ENCODE measurements around the gene PPT2.

PPT2 gene

DNA sequence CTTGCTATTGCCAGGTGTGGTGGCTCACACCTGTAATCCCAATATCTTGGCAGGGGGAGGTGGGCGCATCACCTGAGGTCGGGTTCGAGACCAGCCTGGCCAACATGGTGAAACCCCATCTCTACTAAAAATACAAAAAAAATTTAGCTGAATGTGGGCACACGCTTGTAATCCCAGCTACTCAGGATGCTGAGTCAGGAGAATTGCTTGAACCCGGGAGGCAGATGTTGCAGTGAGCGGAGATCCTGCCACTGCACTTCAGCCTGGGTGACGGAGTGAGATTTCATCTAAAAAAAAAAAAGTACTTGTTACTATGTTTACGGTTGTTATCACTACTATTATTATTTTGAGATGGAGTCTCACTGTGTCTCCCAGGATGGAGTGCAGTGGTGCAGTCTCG, 3.0 kb downstream of the PPT2 start:
- H3K27ac Mint-ChIP-seq, result no peak overlapping the region
- no peak for ATAC-seq

GRCh38 chr6:32158052-32158451, 4.1 kb downstream of the PPT2 start:
- Mint-ChIP-seq H3K4me3 (no peak overlapping the region), H3K27me3 (peaks cover 13% of the 10 kb centered on the region), H3K9me3 (no peaks in the 10 kb centered on the region), H3K36me3 (peaks cover 28% of the 10 kb centered on the region), H3K27ac (no peak overlapping the region), H3K4me1 (peaks cover 25% of the 10 kb centered on the region)
- no peak for ATAC-seq

More for the DNA sequence above, 3.0 kb downstream of the PPT2 start:
- Mint-ChIP-seq H3K4me1 (peaks cover 30% of the 10 kb centered on the region), H3K36me3 (peaks cover 20% of the 10 kb centered on the region), H3K27me3 (peaks cover 25% of the 10 kb centered on the region), H3K4me3 (no peak overlapping the region), H3K9me3 (no peaks in the 10 kb centered on the region)

DNA sequence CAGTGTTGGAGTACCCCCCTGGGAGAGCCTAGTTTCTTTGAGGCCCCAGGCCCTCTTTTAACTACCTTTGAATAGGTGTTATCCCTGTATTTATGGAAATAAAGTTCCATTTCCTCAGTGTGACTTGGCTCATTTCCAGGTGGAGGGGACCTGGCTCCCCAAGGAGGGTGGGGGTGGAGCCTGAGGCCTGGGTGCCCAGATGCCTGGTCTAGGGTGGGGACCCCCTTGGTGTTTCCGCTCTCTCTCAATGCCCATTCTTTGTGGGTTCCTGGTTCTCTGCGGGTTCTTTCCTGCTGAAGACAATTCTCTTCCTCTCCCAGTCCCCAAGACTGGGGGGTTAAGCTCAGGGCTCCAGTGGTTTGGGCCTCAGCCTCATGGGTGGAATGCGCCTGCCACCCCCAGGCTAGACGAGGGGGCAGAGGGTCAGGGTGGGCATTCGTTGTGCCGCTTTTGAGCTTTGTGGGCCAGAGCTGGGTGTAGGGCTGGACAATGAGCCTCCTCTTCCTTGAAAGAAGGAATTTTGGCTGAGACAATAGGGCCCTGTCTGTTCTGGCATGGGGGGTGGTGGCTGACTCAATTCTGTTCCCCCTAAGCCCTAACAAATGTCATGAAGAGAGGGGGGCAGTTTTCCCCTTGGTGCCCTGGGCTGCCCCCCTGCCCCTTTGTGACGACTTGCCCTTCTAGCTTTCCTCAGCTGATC, 9.8 kb downstream of the PPT2 start:
- peaks cover 11% of the 10 kb centered on the region for H3K4me1 Mint-ChIP-seq
- no peak overlapping the region for H3K27ac Mint-ChIP-seq
- H3K36me3 Mint-ChIP-seq, result peaks cover 34% of the 10 kb centered on the region
- H3K9me3 Mint-ChIP-seq, result no peaks in the 10 kb centered on the region
- no peak for ATAC-seq
- H3K27me3 Mint-ChIP-seq, result no peaks in the 10 kb centered on the region
- no peak overlapping the region for H3K4me3 Mint-ChIP-seq

- Mint-ChIP-seq H3K9me3 (no peaks in the 10 kb centered on the region), H3K27me3 (no peaks in the 10 kb centered on the region)
These were observed 10.4 kb downstream of the PPT2 start, which contains the start of gene EGFL8 for GRCh38 chr6:32164295-32164694. Gene EGFL8, plus strand, starts transcription at chr6:32164595. Its CDS starts 1,571 bp downstream, at chr6:32166166.

DNA sequence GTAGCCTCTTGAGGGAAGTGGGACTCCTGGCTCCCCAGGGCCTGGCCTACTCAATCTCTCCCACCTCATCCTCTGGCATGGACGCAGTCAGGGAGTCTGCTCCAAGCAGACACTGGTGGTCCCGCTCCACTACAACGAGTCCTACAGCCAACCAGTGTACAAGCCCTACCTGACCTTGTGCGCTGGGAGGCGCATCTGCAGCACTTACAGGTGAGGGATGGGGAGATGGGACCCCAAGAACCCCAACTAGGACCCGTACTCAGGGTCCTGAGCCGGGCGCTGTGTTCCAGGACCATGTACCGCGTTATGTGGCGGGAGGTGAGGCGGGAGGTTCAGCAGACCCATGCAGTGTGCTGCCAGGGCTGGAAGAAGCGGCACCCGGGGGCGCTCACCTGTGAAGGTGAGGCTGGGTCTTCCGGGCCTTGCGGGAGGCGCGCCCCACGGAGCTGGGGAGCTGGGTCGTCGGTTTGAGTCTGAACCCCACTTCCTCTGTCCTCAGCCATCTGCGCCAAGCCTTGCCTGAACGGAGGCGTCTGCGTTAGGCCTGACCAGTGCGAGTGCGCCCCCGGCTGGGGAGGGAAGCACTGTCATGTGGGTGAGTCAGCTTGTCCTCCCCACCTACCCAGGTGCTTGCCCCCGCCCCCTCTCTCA, 12.6 kb downstream of the PPT2 start:
- peaks cover 20% of the 10 kb centered on the region for H3K4me1 Mint-ChIP-seq
- no peaks in the 10 kb centered on the region for H3K27me3 Mint-ChIP-seq
- no peaks in the 10 kb centered on the region for H3K9me3 Mint-ChIP-seq
- no peak overlapping the region for H3K27ac Mint-ChIP-seq
- H3K4me3 Mint-ChIP-seq, result no peak overlapping the region
- no peak for ATAC-seq
- peaks cover 57% of the 10 kb centered on the region for H3K36me3 Mint-ChIP-seq

More at GRCh38 chr6:32164295-32164694, 10.4 kb downstream of the PPT2 start, which contains the start of gene EGFL8:
- no peak for ATAC-seq
- peaks cover 14% of the 10 kb centered on the region for H3K4me1 Mint-ChIP-seq
- H3K27ac Mint-ChIP-seq, result no peak within 1 kb of the TSS
- peaks cover 36% of the 10 kb centered on the region for H3K36me3 Mint-ChIP-seq
- H3K4me3 Mint-ChIP-seq, result no peak within 1 kb of the TSS

GRCh38 chr6:32167154-32167760, 13.3 kb downstream of the PPT2 start:
- ATAC-seq, result no peak
- H3K27ac Mint-ChIP-seq, result peak overlapping the region; percentile 6
- no peak overlapping the region for H3K4me3 Mint-ChIP-seq
- no peaks in the 10 kb centered on the region for H3K9me3 Mint-ChIP-seq
- peaks cover 54% of the 10 kb centered on the region for H3K36me3 Mint-ChIP-seq
- no peaks in the 10 kb centered on the region for H3K27me3 Mint-ChIP-seq
- peaks cover 20% of the 10 kb centered on the region for H3K4me1 Mint-ChIP-seq

DNA sequence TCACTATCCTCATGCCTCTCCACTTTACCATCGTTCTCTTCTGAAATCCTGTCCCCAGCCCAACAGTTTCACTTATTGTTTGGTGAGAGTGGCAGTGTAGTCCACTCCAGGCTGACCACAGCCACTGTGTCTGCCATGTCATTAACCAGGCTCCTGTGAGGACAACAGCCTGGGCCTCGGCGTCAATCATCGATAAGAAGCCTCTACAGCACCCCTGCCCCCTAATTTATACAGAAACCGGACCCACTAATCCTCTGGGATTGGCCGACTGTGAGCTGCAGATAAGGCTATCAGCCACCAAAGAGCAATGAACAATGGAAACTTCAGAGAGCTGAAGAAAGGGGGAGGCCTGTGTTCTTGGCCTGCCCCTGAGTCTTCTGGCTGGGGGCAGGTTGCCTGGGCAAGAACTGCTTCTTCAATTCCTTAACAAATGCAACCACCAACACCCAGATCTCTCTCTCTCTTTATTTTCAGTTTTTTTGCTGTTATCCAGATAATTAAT, 13.9 kb downstream of the PPT2 start:
- peaks cover 21% of the 10 kb centered on the region for H3K4me1 Mint-ChIP-seq
- no peaks in the 10 kb centered on the region for H3K9me3 Mint-ChIP-seq
- H3K36me3 Mint-ChIP-seq, result peaks cover 49% of the 10 kb centered on the region
- ATAC-seq, result no peak
- H3K4me3 Mint-ChIP-seq, result no peak overlapping the region
- H3K27ac Mint-ChIP-seq, result peak overlapping the region; percentile 6
- H3K27me3 Mint-ChIP-seq, result no peaks in the 10 kb centered on the region

- Mint-ChIP-seq H3K36me3 (peaks cover 49% of the 10 kb centered on the region), H3K27ac (no peak overlapping the region)
These were observed 14.4 kb downstream of the PPT2 start for GRCh38 chr6:32168350-32168749.

GRCh38 chr6:32168807-32169591, 15.1 kb downstream of the PPT2 start:
- no peaks in the 10 kb centered on the region for H3K27me3 Mint-ChIP-seq
- H3K9me3 Mint-ChIP-seq, result no peaks in the 10 kb centered on the region
- peaks cover 49% of the 10 kb centered on the region for H3K36me3 Mint-ChIP-seq
- ATAC-seq, result no peak
- no peak overlapping the region for H3K27ac Mint-ChIP-seq
- H3K4me3 Mint-ChIP-seq, result no peak overlapping the region
- peaks cover 33% of the 10 kb centered on the region for H3K4me1 Mint-ChIP-seq

More at GRCh38 chr6:32168350-32168749, 14.4 kb downstream of the PPT2 start:
- Mint-ChIP-seq H3K4me1 (peaks cover 26% of the 10 kb centered on the region), H3K9me3 (no peaks in the 10 kb centered on the region), H3K27me3 (no peaks in the 10 kb centered on the region), H3K4me3 (no peak overlapping the region)
- ATAC-seq, result no peak

GRCh38 chr6:32170294-32170693, 16.4 kb downstream of the PPT2 start:
- no peaks in the 10 kb centered on the region for H3K9me3 Mint-ChIP-seq
- H3K4me1 Mint-ChIP-seq, result peaks cover 39% of the 10 kb centered on the region
- H3K36me3 Mint-ChIP-seq, result peaks cover 41% of the 10 kb centered on the region
- no peak overlapping the region for H3K4me3 Mint-ChIP-seq
- no peak for ATAC-seq
- H3K27me3 Mint-ChIP-seq, result no peaks in the 10 kb centered on the region
- no peak overlapping the region for H3K27ac Mint-ChIP-seq

DNA sequence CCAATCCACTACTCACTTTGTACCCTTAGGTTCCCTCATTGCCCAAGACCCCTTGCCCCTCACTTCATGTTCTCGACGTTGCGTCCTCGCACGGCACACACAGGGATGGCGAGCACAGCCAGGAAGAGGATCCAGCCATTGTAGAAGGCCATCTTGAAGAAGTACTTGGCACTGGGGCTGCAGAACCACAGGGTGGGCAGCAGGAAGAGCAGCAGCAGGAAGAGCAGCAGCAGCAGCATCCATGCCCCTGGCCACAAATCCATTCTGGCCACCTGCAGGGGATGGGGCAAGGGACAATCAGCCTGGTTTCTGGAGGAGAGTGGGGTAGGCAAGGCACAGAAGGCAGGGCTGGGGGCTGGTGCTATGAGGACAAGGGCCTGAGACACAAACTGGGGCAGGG, 17.3 kb downstream of the PPT2 start:
- no peak overlapping the region for H3K27ac Mint-ChIP-seq
- H3K9me3 Mint-ChIP-seq, result no peaks in the 10 kb centered on the region
- no peaks in the 10 kb centered on the region for H3K27me3 Mint-ChIP-seq
- H3K4me1 Mint-ChIP-seq, result peaks cover 49% of the 10 kb centered on the region
- no peak overlapping the region for H3K4me3 Mint-ChIP-seq
- ATAC-seq, result no peak
- H3K36me3 Mint-ChIP-seq, result peaks cover 41% of the 10 kb centered on the region

GRCh38 chr6:32173051-32173727, 19.2 kb downstream of the PPT2 start:
- H3K27me3 Mint-ChIP-seq, result no peaks in the 10 kb centered on the region
- no peak overlapping the region for H3K27ac Mint-ChIP-seq
- no peaks in the 10 kb centered on the region for H3K9me3 Mint-ChIP-seq
- H3K4me3 Mint-ChIP-seq, result no peak overlapping the region
- peaks cover 58% of the 10 kb centered on the region for H3K4me1 Mint-ChIP-seq
- H3K36me3 Mint-ChIP-seq, result peaks cover 32% of the 10 kb centered on the region
- ATAC-seq, result no peak

GRCh38 chr6:32174416-32174815, 20.5 kb downstream of the PPT2 start:
- ATAC-seq, result no peak
- no peaks in the 10 kb centered on the region for H3K9me3 Mint-ChIP-seq
- peak overlapping the region; percentile 3 for H3K4me3 Mint-ChIP-seq
- no peaks in the 10 kb centered on the region for H3K27me3 Mint-ChIP-seq
- H3K4me1 Mint-ChIP-seq, result peaks cover 60% of the 10 kb centered on the region
- H3K27ac Mint-ChIP-seq, result no peak overlapping the region
- H3K36me3 Mint-ChIP-seq, result peaks cover 27% of the 10 kb centered on the region

DNA sequence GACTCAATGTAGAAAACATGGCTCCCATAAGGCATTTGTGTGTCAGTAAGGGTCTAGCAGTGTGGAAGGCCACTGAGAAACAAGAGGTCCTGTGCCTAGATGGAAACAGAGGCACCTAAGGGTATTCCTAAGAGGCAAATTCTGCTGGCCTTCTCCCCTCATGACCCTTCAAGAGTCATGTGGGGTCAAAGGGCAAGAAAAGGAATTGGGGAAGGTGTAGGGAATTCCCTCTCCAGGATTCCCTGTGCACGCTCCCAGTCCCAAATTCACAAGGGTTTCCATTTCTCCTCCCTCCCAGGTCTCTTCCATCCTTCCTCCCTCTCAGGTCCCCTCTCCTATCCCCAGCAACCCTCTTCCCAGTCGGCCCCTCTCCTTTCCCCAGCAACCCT, 21.4 kb downstream of the PPT2 start:
- H3K27ac Mint-ChIP-seq, result peak overlapping the region; percentile 86
- no peaks in the 10 kb centered on the region for H3K27me3 Mint-ChIP-seq
- peaks cover 23% of the 10 kb centered on the region for H3K36me3 Mint-ChIP-seq
- peaks cover 69% of the 10 kb centered on the region for H3K4me1 Mint-ChIP-seq
- H3K9me3 Mint-ChIP-seq, result no peaks in the 10 kb centered on the region
- H3K4me3 Mint-ChIP-seq, result peak overlapping the region; percentile 86
- ATAC-seq, result no peak
